Breast epithelium (tissue), 3 donors: ENCODE measurements around the gene TPRG1L.

Source experiments
- POLR2A ChIP-seq: fragments of 450-650 bp; IDR thresholded peaks from one replicate; pipeline ENCODE4 v1.6.1; 2016; ENCODE audit warnings: antibody characterized with exemption, mild to moderate bottlenecking, moderate library complexity
- POLR2AphosphoS5 ChIP-seq, 3 donors: sonication (generic); formaldehyde crosslinking; IDR thresholded peaks; one replicate each; pipeline ENCODE4 v1.6.1; 2017; ENCODE audit warnings: antibody characterized with exemption in 3 of 3
- TF ChIP-seq, protein P1 (sequence below), 3 donors: fragments of 450-650 bp; IDR thresholded peaks; one replicate each; pipeline ENCODE4 v1.5.1; 2016 to 2017; ENCODE audit warnings: antibody characterized with exemption in 3 of 3, mild to moderate bottlenecking in 3 of 3, moderate library complexity in 3 of 3

DNA sequence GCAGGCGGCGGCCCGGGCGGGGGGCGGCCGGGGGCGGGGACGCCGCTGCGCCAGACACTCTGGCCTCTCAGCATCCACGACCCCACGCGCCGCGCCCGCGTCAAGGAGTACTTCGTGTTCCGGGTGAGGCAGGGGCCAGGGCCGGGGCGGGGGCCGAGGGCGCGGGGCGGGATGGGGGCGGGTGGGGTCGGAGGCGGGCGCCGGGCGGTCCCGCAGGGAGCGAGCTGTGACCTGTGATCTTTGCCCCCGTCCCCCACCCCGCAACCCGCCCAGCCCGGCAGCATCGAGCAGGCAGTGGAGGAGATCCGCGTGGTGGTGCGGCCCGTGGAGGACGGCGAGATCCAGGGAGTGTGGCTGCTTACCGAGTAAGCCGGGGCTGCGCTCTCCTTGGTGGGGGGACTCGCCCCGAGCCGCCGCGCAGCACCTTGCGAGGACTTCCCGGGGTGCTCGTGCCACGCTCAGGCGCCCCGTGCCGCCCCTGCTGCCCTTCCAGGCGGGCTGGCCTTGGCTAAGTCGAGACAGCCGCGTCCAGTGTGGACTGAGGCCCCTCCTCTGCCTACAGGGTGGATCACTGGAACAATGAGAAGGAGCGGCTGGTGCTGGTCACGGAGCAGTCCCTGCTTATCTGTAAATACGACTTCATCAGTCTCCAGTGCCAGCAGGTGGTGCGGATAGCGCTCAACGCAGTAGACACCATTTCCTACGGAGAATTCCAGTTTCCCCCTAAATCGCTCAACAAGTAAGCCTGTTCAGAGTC is 514 bp downstream of the TPRG1L start:
- TF ChIP-seq, protein P1, sequence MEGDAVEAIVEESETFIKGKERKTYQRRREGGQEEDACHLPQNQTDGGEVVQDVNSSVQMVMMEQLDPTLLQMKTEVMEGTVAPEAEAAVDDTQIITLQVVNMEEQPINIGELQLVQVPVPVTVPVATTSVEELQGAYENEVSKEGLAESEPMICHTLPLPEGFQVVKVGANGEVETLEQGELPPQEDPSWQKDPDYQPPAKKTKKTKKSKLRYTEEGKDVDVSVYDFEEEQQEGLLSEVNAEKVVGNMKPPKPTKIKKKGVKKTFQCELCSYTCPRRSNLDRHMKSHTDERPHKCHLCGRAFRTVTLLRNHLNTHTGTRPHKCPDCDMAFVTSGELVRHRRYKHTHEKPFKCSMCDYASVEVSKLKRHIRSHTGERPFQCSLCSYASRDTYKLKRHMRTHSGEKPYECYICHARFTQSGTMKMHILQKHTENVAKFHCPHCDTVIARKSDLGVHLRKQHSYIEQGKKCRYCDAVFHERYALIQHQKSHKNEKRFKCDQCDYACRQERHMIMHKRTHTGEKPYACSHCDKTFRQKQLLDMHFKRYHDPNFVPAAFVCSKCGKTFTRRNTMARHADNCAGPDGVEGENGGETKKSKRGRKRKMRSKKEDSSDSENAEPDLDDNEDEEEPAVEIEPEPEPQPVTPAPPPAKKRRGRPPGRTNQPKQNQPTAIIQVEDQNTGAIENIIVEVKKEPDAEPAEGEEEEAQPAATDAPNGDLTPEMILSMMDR (IDR thresholded peaks at IDR 0.05) = no peak
- TF ChIP-seq POLR2A (no peak), POLR2AphosphoS5 (IDR thresholded peaks at IDR 0.05) (no peak)
